ENCODE data around the gene TEX22. TPM values are rescaled to one million over a fixed set of nuclear protein-coding genes. Genes with fewer than 3 reads are reported as not detected.
A peak's percentile ranks its signal among the peaks of the same experiment; 100 is the strongest.

The TEX22 gene
- total RNA-seq, 1 donor from 2014 or later: 6.0 TPM

DNA sequence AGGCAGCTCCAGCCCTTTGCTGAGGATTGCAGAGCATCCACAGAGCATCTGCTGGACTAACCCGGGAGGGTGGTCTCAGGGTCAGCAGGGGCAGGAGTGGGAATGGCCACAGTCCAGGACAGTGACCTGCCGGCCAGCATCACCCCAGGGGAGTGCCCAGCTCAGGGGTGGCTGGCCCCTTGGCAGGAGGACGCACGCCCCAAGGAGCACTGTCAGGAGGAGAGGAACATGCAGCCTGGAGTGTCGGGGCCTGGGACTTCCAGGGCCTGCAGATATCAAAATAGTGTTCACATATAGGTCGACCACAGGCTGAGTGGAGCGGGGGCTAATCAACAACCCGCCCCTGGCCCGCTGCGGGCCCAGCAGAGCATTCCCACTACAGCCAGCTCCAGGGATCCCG is 33.2 kb upstream of the TEX22 start:
- ATAC-seq (no peak), DNase-seq (ENCODE audit: low spot score) (no peak)
- intact Hi-C loops (cut with DNase I): no loop called here

DNA sequence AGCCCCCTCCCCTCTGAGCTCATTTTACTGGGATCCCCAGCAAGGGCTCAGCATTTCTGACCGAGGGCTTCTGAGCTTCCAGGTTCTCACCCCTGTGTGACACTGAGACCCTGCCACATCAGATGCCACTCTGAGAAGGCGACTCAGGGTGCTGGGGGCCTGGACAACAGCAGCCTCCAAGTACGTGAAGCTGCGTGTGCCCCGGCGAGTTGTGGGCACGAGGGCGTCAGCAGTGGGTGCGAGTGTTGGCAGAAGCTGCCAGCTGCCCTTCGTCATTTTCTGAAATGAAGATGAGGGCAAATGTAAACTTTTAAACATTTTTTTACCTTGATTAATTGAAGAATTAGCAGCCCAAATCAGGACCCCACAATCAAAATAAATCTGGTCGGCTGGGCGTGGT is 32.7 kb upstream of the TEX22 start:
- intact Hi-C loops (cut with DNase I): no loop called here
- ATAC-seq: no peak

DNA sequence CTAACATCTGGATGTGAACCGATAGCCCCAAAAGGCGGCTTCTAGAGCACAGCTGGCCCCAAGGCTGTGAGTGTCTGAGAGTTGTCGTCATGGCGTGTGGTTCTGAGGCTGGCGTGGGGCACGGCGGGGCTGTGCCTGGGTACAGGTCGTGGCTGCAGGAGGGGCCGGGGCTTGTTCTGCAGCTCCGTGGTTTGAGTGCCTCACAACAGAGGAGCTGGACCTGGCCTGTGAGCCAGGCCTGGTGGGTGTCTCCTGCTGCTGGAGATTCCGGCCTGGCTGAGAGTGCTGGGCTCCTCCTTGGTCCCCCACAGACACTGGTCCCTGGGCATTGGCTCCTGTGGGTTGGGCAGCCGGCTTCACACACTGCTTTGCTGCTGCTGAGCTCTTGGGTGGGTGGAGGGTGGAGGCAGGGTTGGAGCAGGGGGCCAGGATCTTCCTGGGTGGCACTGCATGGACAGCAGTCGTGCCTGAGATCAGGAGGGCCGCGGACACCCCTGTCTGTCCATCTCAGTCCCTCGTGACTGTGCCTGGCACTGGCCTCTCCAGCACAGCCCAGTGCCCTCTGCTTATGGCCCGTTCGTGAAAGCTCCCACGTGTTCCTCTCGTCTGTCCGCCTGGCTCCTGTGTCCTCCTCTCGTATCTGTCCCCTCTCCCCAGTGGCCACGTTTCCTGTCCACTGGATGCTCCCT is 31.8 kb upstream of the TEX22 start:
- DNase-seq (ENCODE audit: low spot score): no peak
- ATAC-seq: no peak
- intact Hi-C loops (cut with DNase I): no loop called here

More for the DNA sequence above, 32.7 kb upstream of the TEX22 start:
- no peak for DNase-seq (ENCODE audit: low spot score)

DNA sequence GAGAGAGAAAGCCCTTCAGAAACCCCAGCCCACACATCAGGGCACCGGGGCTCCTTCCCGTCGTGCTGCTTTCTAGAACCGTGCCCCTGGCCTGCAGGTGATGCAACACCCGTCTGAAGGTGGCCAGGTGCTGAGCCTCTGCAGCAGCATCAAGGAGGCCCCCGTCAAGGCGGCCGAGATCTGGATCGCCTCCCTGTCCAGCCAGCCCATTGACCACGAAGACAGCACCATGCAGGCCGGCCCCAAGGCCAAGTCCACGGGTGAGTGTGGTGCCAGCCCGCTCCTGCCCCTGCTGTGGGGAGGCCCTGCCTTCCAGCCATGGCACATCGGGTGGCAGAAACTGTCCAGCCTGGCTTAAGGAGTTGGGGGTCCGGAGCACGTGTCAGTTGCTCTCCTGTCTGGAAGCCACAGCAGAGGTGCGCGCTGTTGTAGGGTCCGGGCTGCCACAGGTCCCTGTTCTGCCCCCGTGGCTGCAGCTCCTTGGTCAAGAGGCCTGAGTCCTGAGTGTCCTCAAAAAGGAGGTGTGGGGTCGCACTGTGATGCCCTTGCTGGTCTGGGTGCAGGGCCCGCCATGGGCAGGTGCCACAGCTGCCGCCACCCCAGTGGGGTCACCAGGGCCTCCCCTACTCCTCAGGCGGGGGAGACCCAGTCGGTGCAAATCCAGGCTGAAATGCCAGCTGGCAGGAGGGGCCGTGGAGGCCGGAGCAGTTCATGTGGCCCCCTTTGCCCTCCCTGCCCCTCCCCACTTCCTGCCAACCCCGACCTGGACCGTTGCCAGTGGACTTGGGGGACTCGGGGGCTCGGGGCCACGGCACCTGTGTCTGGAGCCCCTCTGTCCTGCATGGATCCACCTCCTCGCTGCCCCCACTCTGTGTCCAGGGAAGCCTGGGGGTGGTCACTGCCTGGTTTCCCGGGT is 31.0 kb upstream of the TEX22 start:
- no peak for DNase-seq (ENCODE audit: low spot score)
- intact Hi-C loops (cut with DNase I): no loop called here
- no peak for ATAC-seq

DNA sequence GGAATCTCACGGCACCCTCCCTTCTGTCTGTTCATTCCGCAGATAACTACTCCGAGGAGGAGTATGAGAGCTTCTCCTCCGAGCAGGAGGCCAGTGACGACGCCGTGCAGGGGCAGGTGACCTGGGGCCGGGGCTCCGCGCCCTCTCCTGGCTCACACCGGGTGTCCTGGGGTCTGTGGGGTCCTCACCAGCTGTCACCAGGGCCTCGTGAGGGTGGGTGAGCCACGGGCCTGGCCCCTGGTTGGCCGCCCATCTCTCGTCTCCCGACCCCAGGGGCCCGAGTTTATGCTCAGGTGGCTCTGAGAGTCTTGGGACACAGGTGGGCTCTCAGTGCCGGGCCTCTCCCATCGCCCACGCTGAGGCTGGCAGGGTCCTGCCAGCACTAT is 30.3 kb upstream of the TEX22 start:
- ATAC-seq (no peak), DNase-seq (ENCODE audit: low spot score) (no peak)
- intact Hi-C loops (cut with DNase I): no loop called here

DNA sequence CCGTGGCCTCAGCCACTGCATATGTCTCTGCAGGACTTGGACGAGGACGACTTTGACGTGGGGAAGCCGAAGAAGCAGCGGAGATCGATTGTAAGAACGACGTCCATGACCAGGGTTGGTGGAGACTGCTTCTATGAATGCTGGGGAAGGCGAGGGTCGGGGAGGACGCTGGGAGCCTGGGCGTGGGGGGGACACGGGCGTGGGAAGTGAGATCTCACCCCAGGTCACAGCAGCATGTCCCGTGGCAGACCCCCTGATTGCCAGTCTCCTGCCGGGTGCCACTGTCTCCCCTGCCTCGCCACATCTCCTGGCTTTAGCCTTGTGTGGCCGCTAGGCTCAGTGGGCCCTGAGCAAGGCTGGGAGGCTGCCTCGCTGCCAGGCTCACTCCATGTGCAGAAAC is 29.9 kb upstream of the TEX22 start:
- ATAC-seq (no peak), DNase-seq (ENCODE audit: low spot score) (no peak)
- intact Hi-C loops (cut with DNase I): no loop called here

DNA sequence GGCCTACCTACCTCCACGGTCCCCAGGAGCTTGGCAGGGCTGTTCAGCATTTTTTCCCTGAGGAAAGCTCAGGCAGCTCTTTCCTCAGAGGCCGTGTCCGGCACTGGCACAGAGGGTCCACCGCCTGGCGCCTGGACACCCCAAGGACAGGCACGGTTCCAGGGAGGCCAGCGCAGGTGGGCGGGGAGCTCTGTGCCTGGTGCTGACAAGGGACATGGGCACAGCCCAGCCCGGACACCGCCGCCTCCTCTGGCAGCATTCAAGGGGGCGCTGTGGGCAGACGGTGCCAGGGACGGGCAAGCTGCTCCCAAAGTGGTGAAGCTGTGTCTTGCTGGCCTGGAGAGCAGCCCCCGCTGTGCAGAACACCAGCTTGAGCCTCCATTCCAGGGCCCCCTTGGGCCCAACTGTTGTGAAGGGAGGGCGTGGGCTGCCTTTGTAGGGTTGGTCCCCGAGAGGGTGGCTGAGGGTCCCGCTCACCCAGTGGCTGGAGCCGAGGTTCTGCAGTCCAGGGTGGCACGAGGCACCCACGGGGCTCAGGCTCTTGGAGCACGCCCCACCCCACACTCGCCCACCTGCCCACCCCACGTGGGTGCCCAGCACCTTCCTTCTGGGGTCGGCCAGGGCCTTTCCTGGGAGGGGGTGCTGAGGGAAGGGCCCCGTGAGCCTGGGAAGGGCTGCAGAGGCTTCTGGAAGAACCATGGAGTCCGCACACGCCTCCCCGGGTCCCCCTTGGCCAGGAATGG is 29.3 kb upstream of the TEX22 start:
- ATAC-seq (no peak), DNase-seq (ENCODE audit: low spot score) (no peak)
- intact Hi-C loops (cut with DNase I): no loop called here

DNA sequence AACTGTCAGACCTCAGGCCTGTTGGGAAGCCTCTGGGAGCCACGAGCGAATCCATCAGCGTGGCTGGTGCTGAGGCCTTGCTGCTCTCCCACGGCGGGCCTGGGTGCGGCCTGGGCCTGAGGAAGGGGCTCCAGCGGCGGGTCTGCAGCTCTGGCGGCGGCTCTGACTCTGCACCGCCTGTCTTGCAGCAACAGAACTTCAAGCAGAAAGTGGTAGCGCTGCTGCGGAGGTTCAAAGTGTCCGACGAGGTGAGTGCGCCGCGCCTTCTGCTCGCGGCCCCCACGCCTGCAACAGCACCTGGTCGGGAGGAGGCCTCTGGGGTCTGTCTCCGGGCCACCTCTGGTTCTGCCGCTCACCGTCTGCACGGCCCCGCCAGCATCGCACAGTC is 28.7 kb upstream of the TEX22 start:
- ATAC-seq (no peak), DNase-seq (ENCODE audit: low spot score) (no peak)
- intact Hi-C loops (cut with DNase I): loop anchor here (5.0 kb wide), 1 partner anchor 118 kb away; the partner anchor contains the start of gene CRIP1

DNA sequence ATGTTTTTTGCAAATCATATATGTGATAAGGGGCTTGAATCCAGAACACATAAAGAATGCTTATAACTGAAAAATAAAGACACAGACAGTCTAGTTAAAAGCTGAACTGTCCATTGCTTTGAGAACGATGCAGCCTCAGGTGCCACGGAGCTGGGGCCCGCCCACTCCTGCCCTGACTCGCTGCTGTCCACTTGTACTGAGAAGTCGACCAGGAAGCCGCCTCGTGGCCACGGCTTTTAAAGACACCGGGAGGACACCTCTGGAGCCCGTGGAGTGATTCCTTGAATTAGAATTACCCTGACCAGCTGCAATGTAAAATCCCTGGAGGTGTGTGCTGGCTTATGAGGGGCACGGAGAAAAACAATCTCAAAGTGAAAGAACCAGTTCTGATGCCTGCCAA is 23.9 kb upstream of the TEX22 start:
- DNase-seq (ENCODE audit: low spot score): no peak
- intact Hi-C loops (cut with DNase I): loop anchor here (5.0 kb wide), 1 partner anchor 113 kb away; the partner anchor contains the start of gene CRIP1
- ATAC-seq: no peak

DNA sequence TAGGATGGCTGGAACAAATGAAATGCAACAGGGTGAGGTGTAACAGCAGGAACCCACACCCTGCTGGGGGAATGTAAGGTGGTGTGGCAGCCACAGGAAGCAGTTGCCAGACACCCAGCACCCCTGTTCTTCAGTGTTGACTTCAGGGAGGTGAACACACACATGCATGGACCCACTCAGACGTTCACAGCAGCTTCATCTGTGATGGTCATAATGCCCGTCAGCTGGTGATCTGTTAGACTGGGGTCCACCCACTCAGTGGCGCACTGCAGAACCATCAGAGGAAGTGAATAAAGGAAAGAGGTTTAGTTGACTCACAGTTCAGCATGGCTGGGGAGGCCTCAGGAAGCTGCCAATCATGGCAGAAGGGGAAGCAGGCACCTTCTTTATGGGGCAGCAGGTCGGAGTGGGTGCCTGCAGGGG is 22.7 kb upstream of the TEX22 start:
- ATAC-seq (no peak), DNase-seq (ENCODE audit: low spot score) (no peak)
- intact Hi-C loops (cut with DNase I): no loop called here

DNA sequence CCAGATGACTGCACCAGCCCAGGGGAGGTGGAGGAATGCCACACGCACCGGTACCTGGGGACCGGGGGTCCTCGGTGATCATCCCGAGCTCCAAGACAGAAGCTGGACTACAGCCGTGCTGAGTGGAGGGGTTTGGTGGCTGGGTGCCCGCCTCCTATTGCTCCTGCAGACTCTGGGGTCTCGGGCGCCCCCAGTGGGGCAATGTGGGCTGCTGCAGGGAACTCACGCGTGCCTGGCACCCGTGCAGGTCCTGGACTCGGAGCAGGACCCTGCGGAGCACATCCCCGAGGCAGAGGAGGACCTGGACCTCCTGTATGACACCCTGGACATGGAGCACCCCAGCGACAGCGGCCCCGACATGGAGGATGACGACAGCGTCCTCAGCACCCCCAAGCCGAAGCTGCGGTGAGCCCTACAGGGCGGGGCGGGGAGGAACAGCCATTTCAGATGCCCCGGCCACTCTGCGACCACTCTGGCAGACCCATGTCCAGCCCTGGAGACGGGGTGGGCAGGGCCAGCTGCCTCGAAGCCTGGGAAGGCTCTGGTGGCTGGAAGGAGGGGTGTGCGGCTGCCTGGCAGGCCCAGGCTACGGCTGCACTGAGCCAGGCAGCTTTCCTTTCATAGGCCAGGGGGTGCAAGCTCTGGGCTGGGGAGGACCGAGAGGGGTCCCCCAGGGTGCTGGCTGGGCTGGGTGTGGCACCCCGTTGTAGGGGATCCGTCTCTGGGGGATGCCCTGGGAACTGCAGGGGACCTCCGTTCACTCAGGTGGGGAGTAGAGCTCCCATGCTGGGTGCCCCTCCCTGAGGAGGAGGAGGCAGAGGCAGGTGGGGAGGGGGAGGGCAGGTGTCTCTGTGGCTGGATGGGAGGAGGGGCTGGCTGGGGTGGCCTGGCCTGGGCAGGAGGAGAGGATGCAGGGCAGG is 21.6 kb upstream of the TEX22 start:
- ATAC-seq (no peak), DNase-seq (ENCODE audit: low spot score) (no peak)
- intact Hi-C loops (cut with DNase I): no loop called here

DNA sequence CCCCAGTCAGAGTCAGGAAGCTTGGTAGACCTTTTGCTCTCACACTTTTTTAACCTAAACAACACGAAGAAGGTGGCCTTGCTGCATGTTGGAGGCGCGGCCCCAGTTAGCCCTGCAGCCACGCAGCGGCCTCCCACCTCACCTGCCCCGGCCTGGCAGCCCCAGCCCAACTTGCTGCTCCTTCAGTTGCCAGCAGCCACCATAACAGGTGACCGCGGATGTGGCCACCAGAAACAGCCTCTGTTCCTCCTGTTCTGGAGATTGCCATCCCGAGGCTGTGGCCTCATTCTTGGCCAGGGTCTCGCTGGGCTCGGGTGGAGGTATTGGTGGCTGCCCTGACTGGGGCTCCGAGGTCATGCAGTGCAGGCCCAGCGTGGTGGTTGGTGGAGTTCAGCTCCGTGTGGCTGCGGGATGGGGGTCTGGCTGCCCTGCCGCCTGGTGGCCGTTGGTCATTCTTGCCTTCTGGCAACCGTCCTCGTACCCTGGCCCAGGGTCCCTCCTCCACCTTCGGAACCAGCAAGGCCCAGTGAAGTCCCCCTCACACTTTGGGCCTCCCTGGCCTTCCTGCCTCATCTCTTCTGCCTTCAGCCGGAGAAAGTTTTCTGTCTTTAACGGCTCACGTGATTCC is 20.7 kb upstream of the TEX22 start:
- intact Hi-C loops (cut with DNase I): no loop called here

DNA sequence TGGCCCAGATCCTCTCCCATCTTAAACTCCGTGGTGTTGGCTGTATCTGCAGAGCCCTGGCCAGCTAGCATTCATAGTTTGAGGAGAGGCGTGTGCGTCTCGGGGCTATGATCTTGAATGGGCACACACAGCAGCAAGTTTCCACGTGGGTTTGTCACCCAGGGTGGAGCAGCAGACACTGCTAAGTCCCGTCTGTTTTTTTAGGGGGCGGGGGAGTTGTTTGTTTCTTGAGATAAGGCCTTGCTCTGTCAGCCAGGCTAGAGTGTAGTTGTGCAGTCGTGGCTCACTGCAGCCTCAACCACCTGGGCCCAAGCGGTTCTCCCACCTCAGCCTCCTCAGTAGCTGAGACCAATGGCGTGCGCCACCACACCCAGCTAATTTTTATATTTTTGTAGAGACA is 20.1 kb upstream of the TEX22 start:
- no peak for ATAC-seq
- intact Hi-C loops (cut with DNase I): no loop called here
- DNase-seq (ENCODE audit: low spot score): no peak

More for the DNA sequence above, 20.7 kb upstream of the TEX22 start:
- ATAC-seq (no peak), DNase-seq (ENCODE audit: low spot score) (no peak)

DNA sequence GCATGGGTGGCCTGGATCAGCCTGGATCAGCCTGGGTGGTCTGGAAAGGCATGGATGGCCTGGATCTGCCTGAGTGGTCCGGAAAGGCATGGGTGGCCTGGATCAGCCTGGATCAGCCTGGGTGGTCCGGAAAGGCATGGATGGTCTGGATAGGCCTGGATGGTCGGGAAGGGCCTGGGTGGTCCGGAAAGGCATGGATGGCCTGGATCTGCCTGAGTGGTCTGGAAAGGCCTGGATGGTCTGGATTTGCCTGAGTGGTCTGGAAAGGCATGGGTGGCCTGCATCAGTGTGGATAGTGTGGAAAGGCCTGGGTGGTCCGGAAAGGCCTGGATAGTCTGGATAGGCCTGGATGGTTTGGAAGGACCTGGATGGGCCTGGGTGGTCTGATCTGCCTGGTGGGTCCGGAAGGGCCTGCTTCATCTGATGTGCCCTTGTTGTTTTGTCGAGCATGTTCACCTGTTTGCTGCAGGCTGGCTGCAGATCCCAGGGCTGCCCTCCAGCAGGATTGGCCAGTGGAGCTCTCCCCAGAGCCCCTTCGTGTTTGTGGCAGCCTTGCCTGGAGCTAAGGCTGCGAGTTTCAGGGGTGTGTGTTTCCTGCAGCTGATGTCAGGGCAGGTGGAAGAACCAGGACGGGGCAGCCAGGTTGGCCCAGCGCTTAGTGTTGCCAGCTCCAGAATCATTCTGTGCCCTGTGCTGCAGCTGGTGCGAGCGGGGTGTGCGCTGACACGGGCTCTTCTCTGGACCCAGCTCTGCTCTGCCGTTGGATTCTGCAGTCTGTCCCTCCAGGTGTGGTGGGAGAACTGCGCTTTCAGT is 19.3 kb upstream of the TEX22 start:
- intact Hi-C loops (cut with DNase I): no loop called here
- ATAC-seq (peak; percentile 6), DNase-seq (ENCODE audit: low spot score) (no peak)

DNA sequence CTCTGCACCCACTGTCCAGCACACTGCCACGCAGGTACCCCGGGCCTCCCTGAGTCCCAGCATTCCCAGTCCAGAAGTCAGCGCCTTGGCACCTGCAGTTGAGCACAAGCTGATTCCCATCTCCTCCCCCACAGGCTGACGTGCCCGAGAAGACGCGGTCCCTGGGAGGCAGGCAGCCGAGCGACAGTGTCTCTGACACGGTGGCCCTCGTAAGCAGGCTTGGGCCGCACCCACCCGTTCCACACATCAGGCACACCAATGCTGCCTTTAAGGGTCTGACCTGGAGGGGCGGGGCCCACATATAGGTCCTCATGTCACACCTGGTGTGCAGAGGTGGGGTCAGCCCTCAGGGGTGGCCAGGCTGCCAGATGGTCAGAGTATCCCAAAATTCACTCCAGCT is 18.4 kb upstream of the TEX22 start:
- DNase-seq (ENCODE audit: low spot score): no peak
- no peak for ATAC-seq
- intact Hi-C loops (cut with DNase I): no loop called here

DNA sequence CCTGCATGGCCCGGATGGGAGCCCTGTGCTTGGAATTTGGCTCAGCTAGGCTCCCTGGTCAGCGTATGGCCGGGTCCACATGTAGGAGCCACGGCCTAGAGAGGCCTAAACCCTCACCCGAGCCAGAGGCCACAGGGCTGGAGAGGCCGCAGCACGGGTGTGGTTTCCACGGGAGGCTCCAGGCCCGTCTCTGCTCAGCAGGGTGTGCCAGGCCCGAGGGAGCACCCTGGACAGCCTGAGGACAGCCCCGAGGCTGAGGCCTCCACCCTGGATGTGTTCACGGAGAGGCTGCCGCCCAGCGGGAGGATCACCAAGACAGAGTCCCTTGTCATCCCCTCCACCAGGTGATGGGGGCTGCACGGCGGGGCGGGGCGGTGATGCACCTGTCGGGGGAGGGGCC is 17.6 kb upstream of the TEX22 start:
- no peak for ATAC-seq
- no peak for DNase-seq (ENCODE audit: low spot score)
- intact Hi-C loops (cut with DNase I): no loop called here
